DOHH2 (cell line): ENCODE results near the gene ABCA4.

Source experiments
- EZH2phosphoT487 ChIP-seq: fragments of 200-600 bp; sonication (generic); IDR thresholded peaks from 2 replicates; pipeline ENCODE4 v1.6.1; 2017; ENCODE audit warnings: borderline replicate concordance, mild to moderate bottlenecking, antibody characterized with exemption, low read length, moderate library complexity, mixed read lengths
- TF ChIP-seq, protein P1 (sequence below): fragments of 200-600 bp; sonication (generic); IDR thresholded peaks from one replicate; pipeline ENCODE4 v1.5.1; 2014; ENCODE audit warnings: antibody characterized with exemption, mild to moderate bottlenecking, low read depth, low read length; ENCODE audit not compliant: poor library complexity, severe bottlenecking

- TF ChIP-seq, protein P1, sequence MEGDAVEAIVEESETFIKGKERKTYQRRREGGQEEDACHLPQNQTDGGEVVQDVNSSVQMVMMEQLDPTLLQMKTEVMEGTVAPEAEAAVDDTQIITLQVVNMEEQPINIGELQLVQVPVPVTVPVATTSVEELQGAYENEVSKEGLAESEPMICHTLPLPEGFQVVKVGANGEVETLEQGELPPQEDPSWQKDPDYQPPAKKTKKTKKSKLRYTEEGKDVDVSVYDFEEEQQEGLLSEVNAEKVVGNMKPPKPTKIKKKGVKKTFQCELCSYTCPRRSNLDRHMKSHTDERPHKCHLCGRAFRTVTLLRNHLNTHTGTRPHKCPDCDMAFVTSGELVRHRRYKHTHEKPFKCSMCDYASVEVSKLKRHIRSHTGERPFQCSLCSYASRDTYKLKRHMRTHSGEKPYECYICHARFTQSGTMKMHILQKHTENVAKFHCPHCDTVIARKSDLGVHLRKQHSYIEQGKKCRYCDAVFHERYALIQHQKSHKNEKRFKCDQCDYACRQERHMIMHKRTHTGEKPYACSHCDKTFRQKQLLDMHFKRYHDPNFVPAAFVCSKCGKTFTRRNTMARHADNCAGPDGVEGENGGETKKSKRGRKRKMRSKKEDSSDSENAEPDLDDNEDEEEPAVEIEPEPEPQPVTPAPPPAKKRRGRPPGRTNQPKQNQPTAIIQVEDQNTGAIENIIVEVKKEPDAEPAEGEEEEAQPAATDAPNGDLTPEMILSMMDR, result no peak
- TF ChIP-seq EZH2phosphoT487, result no peak
Observed at GRCh38 chr1:94104127-94104684, 16.7 kb downstream of the ABCA4 start.
